NCI-H2029 (cell line): ENCODE measurements around the gene SPATA9.

Experiments used
- DNase-seq: peaks from one replicate; lab custom pipeline; 2025; lab: John Stamatoyannopoulos, UW

Gene SPATA9, protein sequence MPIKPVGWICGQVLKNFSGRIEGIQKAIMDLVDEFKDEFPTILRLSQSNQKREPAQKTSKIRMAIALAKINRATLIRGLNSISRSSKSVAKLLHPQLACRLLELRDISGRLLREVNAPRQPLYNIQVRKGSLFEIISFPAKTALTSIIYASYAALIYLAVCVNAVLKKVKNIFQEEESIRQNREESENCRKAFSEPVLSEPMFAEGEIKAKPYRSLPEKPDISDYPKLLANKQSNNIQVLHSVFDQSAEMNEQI

DNA sequence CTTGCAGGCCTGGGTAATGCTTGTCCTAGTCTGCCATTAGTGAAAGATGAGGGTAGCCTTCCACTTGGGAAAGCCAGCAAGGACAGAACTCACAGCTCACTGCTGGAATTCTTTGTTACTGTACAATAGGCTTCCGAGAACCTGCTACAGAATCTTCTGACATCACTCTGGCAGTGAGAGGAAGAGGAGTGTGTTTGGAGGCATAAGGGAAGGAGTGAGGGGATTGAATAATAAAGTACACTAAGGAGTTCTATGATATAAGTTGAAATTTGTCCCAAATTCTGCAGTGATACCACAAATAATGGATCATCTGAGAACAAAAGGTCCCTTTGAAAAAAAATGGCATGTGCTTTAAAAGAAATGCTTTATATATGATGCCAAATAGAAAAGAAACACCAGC, at the start of gene SPATA9:
TSS of gene SPATA9 (minus strand) at position 101 of the 400 bp plus-strand sequence. CDS start 137 bp downstream, outside the sequence.
- no peak for DNase-seq

DNA sequence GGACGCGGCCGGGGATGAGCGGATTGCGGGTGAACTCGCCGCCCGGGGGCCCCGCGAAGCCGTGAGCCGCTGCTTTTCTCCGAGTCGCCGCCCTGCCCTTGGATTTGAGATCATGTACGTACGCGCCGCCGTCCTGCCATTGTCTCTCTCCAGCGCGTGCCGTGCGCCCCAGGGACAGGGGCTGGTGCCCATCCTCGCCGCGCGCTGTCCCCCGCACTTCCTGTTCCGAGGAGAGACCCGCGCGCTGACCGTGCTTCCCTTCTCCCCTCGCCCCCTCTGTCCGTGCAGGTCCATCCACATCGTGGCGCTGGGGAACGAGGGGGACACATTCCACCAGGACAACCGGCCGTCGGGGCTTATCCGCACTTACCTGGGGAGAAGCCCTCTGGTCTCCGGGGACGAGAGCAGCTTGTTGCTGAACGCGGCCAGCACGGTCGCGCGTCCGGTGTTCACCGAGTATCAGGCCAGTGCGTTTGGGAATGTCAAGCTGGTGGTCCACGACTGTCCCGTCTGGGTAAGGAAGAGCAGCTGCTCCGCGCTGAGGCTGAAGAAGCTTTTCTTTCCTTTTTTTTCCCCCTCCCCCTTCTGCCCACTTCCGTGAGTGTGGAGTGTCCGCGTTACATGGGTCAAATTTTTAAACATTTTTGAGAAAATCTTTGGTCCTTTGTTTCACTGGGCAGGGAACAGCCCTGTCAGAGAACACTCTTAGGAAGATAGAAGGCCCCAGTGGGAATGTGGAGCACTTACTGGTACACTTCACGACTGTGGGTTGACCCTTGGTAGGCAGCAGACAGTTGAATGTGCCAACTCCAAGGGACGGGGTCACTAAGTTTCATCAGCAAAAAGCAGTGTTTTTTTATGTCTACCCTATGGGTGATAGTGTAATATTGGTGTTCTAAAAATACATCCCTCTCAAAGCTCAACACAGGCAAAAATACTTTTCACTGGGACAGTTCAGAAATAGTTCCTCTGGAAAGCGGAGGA, 49.1 kb upstream of the SPATA9 start:
- DNase-seq, result no peak

DNA sequence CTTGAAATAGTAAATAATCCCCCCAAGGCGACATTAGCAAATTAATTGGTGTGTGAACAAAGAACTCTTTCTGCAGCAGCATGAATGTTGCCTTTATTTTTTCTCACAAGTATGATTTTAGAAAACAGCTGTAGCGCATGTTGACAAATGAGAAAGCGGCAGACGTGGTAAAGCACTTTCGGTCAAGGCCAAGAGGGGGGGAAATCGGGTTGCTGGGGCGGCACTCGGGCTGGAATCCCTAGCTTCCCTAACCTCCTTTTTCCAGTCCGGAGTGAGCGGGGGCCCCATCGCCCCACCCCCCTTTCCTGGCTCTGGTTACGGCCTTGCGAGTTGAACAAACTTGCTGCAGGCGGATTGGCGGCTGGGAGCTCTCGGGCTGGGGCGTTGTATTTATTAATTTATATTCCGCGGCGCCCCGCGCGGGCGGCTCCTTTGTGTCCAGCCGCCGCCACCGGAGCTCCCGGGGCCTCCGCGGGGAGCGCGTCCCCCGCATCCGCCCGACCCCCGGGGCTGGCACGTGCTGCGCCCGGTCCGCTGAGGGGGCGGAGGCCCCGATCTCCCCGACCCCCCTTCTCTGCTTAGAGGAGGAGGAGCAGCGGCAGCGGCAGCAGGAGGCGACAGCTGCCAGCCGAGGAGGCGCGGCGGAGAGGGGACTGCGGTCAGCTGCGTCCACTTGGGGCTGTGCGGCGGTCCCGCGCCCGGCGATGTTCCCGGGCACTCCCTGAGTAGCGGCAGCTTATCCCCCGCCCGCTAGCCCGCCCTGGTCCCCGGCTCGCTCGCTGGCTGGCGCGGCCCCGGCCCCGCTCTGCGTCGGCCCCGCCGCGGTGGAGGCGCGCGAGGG, 48.2 kb upstream of the SPATA9 start, which contains the start of gene RHOBTB3:
TSS of gene RHOBTB3 (plus strand) at position 607 of the 841 bp plus-strand sequence. CDS start 347 bp downstream, outside the sequence.
- peak; percentile 87 for DNase-seq

DNA sequence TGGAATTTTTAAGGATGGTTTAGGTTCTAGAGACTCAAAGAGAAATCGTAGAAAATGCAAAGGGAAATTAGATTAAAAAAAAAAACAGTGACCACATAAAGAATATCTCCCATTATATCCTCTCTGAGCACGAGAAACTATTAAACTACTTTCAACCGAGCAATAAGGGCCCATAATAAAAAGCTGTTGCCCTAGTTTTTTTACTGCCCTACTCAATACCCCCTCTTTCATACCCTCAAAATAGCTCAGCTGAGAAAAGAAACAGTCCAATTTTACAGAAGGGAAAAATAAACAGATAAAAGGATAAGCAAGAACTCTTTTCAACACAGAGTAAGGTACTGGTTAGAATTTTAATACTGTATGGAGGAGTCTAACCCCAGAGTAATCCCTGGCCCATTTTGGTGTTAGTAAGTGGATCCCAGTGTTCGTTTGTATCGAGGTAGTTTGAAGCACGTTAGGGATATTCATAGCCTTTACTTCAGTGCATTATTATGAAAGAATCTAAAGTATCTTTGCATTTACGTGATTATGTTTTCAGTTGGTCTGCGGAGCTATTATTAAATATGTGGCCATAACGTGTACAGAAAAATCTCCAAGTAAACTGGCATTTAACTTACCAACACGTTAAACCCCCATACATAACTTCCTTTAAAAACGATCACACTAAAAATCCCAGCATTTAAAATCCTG, 47.4 kb upstream of the SPATA9 start:
- DNase-seq, result no peak

DNA sequence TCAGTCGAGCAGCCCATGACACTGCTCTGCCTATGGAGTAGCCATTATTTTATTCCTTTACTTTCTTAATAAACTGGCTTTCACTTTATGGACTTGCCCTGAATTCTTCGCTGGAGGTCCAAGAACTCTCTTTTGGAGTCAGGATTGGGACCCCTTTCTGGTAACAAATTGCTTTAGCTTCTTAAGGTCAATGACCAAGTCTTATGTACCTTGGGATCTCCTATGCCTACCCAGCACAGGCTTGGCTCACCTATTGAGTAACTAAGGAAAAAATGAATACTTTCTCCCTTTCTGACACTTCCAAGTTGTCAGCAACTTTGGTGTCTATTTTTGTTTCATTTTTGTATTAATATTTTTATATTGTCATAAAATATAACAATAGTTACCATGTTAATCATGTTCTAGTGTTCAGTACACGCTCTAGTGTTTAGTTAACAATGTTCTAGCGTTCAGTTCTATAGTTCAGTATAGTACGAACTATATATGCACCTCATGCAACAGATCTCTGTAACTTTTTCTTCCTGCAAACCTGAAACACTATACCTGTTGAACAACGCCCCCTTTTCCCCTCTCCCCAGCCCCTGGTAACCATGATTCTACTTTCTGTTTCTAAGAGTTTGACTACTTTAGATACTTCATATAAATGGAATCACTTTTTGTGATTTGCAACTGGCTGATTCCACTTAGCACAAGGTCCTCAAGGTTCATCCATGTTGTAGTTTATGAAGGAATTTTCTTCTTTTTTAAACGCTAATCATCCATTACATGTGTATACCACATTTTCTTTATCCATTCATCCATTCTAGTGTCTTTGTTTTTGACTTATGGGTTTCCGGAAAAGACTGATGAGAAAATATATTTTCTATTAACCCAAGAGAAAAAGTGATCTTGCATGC, 46.6 kb upstream of the SPATA9 start:
- DNase-seq, result no peak

DNA sequence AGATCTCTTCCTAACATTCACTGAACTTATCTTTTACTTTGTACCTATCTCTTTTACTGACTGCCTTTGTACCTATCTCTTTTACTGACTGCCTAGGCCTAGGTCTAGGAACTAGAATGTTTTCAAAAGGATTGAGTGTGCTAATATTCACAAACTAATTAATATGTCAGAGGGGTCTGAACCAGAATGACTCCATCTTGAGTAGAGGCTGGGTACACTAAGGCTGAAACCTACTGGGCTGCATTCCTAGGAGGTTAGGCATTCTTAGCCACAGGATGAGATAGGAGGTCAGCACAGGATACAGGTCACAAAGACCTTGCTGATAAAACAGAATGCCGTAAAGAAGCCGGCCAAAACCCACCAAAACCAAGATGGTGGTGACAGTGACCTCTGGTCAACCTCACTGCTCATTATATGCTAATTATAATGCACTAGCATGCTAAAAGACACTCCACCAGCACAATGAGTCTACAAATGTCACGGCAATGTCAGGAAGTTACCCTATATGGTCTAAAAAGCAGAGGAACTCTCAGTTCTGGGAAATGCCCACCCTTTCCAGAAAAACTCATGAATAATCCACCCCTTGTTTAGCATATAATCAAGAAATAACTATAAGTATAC, 45.8 kb upstream of the SPATA9 start:
- DNase-seq, result peak; percentile 54

DNA sequence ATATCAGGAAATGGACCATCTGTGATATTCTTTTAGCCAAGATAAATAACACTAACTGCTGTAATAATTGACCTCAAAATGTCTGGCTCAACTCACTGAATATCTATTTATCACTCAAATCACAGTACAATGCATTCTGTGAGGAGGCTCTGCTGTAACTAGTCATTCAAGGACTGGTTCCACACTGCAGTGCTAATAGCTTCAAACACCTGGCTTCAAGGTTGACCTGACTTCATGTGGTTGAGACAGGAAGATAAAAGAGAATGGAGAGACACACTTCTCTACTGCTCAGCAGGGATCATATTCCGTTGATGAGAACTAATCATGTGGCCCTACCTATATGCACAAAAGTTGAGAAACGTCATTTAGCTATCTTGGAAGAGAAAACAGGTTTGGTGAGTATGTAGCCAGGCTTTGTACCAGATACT, 45.0 kb upstream of the SPATA9 start:
- DNase-seq, result peak; percentile 89

DNA sequence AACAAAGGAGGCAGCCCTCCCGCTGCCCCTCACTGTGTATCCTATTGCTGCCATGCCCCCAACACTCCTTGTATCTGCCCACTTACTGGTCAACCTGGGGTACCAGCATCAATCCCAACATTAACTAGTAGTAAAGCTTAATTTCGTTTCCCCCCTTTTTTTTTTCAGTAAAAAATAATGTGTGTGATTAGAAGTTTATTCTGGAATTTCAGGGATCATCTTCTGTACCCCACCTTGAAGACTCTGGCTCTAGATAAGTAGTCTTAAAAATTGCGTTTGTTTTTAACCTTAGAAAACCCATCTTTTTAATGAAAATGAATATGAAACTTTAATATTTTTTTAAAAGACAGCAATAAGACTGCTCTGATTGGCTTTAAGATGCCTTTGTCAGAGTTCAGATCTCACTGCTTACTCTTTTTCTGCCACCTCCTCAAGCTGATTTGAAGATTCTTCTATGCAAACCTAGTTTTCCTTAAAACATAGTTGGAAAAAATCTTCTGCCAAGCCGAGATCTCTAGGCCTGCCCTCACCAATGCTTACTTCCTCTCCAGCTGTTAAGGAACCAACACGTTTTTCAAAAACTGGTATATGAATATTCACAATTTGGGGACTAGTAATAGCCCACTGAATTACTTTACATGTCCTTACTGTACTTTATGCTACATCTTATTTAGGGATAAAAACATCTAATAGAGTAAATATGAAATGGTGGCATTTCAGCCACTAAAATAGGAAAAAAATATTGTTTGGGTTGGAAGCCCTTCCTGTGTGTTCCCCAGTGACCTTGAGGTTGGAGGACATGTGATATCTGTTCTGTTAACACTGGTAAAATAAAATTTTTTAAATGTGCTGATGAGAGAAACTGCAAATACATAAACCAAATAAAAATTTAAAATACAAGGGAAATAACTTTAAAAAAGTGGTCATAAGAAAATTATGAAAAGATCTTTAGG, 44.3 kb upstream of the SPATA9 start:
- DNase-seq, result no peak

DNA sequence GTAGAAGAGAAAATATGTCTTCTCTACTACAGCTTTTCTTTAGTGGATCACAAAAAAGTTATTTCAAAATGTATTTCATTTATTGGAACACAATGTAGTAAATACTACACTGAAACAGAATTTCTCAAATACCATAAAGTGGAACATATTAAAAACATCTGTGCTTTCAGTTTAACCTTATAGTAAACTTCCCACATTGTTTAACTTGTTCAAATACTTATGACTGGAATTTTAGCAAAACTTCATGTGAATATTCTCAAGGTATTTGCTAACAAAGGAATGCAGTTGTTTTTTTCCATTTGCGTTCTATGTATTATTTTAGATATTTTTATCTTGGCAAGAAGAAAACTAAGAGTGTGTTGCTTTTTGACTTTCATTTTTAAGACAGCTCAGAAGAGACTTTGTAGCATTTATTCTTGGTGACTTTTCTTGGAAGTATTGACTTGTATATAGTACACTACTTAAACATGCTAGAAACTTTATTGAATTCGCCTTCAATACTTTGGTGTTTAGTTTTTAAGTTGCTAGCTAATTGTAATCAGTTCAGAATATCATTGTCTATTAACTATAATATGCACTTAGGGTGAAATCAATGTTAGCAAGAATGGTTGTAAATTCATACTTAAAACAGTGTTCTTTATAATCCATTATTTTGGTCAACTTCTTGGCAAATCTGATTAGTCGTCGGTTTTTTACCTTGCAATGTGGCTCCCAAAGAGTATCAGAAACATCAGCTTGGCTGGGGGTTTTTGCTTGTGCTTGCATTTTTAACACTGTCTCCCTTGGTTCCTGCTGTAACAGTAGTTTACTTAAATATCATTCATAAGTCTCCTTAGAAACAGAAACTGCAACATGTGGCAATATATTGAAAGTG, 43.4 kb upstream of the SPATA9 start:
- DNase-seq, result no peak

DNA sequence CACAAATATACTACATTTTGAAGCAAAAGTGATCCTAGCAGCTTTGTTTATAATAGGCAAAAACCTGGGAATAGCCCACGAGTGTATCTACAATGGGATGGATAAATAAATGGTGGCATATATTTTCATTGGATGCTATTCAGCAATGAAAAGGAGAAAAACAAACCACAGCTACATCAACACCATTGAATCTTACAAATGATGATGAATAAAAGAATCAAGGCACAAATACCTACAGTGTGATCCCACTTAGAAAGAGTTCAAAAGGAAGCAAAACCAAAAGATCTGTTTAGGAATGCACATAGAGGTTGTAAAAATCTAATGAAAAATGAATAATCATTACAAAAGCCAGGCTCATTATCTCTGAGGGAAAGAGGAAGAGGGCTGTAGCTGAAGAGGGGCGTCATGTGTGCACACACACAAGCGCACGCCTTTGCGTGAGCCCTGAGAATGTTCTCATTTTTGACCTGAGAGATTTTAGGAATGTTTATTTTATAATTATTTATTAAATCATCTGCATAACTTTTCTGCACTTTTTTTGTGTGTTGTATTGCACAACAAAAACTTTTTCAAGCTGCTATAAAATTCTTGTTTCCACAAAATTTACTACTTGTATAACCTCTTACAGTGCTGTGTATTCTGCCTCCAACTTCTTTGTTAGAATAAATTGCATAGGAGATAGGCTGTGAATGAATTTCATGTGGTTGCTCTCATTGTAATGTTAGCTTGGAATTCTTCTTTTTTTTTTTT, 42.5 kb upstream of the SPATA9 start:
- no peak for DNase-seq

DNA sequence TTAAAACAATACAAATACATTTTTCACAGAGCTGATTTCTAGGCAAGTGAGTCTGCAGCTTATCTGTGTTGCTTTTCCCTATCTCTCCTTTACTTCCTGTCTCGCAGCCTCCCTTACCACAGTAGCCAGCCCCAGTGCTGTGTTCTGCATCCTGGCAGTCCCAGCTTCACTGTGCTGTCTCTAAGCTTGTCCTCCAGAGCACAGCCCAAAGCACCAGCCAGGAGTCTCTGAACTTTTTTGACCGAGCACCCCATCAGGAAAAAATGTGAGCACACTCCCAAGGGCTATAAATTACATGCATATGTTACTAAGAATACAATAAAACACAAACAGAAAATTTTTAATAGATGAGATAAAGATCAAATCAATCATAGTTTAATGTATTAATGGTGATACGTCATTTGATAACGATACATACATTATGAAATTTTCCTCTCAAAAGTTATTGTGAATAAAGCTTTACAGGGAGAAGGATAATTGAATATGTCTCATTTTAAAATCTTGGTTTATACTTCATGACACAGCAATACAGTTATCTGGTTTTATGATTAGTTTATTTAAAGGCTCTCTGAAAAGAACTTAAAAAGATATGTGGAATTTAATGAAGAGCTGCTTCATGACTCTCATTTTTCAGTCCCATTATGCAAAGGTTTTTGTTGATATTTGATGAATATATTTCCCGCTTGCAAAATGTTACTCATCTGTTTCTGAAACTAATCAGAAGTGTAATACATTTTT, 41.0 kb upstream of the SPATA9 start:
- DNase-seq, result no peak

DNA sequence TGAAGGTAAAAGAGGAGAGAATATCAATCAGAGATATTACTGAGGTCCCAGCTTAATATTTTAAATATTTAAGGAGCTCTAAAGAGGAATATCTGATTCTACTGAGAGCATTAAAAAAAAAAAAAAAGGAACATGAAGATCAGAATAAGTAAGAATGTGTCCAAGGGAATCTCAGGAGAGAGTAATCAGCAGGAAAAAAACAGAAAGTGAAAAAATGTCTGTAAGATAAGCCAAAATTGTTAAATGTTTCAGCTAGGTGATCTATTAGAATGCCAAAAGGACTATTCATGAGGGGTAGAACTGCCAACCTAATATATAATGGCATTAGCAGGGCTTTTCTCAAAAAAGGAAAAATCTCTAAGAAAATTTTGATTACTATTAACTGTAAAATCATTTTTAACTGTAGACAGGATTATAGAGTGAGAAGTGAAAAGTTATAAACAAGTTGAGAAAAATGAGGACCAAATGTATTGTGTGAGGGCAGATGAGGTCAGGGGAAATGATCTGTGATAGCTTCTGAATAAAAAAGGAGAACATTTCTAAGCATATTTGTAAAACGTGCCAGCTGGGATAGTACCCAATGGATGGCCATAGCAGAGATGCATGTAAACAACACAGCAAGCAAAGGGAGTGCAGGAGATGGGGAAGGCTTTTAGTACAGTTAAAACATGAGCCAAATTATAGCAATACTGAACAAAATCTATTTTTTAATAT, 38.9 kb upstream of the SPATA9 start:
- DNase-seq, result no peak

DNA sequence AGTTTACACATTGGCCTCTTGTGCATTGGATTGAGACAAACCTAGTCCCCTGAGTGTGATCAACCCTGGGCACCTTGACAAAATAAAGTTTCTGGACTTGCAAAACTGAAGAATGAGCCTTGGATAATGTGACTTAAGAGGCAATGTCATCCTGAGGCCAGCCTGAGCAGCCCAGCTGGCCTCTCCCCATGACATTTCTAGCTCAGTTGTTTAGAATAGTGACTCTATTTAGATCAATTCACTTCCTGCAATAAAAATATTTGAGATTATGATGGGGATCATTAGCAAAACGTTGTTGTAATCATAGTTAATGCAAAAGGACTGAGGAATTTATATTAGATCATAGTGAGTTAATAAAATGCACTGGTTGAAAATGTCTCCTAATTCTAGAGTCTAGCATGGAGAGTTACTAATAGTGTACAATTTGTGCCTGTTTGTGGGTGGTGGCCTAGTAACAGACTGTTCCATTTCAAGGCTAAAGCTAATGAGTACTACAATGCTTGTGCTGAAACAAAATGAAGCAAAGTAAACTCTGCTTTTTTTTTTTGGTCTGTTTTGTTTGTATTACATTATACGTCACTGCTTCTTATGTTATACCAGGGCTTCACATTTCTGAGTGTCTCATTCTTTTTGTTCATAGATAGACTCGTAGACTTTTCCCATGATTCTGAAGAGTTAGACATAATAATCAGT, 37.4 kb upstream of the SPATA9 start:
- no peak for DNase-seq

DNA sequence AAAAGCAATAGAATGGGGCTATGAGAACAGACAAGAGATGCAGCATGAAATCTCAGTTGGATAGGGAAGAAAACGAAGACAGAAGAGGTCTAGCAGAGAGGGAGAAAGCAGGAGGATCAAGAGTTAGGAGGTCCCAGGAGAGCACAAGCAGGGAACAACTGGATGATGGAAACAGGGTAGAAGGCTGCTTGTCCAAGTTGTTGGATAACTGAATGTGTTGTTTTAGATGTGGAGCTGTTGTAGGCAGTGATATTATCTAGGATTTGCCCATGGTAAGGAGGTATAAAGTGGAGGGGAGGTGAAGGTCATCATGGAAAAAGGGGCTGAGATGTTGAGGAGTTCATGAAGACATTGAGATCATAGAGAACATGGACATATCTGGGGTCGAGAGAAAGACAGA, 35.9 kb upstream of the SPATA9 start:
- no peak for DNase-seq

DNA sequence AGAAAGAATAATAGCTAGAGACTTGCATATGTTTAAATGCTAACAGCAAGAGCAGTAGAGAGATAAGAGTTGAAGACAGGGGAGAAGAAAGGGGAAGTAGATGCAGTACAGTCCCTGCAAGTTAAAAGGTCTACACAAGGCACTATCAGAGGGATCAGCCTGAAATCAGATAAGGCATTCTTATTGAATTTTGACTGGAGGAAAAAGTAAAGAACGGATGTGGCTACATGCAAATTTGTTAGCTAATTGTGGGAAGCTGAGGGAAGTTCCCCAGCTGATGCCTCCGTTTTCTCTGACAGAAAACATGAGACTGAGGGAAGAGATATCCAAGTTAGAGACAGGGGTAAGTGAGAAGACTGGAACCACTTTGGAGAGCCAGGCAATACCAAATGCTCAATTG, 35.4 kb upstream of the SPATA9 start:
- no peak for DNase-seq
